HG03575 (cell line): ENCODE measurements around the gene FOXL2.
A peak's percentile ranks its signal among the peaks of the same experiment; 100 is the strongest.
"Not testable (repeated sequence)": the region's sequence is repeated elsewhere in the genome, so short reads cannot be mapped to it uniquely, and the experiment has no call there.

Experiments
- ATAC-seq: cut with Tn5 transposase; IDR thresholded peaks from one replicate; pipeline ENCODE4 v1.9.1; 2021; ENCODE audit not compliant: unreplicated experiment, insufficient number of reproducible peaks, low FRiP score; ENCODE audit errors: extremely low read depth

FOXL2 gene

GRCh38 chr3:138935863-138936740 lies 10.8 kb downstream of the FOXL2 start:
- ATAC-seq: no peak

GRCh38 chr3:138935505-138935862 lies 11.5 kb downstream of the FOXL2 start:
- no peak for ATAC-seq

- no peak for ATAC-seq
These were observed 12.8 kb downstream of the FOXL2 start for GRCh38 chr3:138933981-138934691.

GRCh38 chr3:138933068-138933668 lies 13.8 kb downstream of the FOXL2 start:
- no peak for ATAC-seq

GRCh38 chr3:138928727-138929372 lies 18.1 kb downstream of the FOXL2 start:
- ATAC-seq: no peak

- ATAC-seq: peak; percentile 67
These were observed 23.4 kb downstream of the FOXL2 start for GRCh38 chr3:138923531-138923994.

- ATAC-seq: not testable (repeated sequence)
These were observed 24.5 kb downstream of the FOXL2 start for GRCh38 chr3:138922400-138922799.

- no peak for ATAC-seq
These were observed 25.3 kb downstream of the FOXL2 start for GRCh38 chr3:138921316-138922292.

- ATAC-seq: no peak
These were observed 27.6 kb downstream of the FOXL2 start for GRCh38 chr3:138919325-138919724.

GRCh38 chr3:138916824-138917223 lies 30.1 kb downstream of the FOXL2 start:
- ATAC-seq: no peak

GRCh38 chr3:138915503-138916498 lies 31.1 kb downstream of the FOXL2 start:
- peak; percentile 38 for ATAC-seq

GRCh38 chr3:138914870-138915502 lies 32.0 kb downstream of the FOXL2 start:
- no peak for ATAC-seq

- ATAC-seq: no peak
These were observed 33.2 kb downstream of the FOXL2 start for GRCh38 chr3:138913766-138914165.

- no peak for ATAC-seq
These were observed 34.7 kb downstream of the FOXL2 start for GRCh38 chr3:138912237-138912636.

GRCh38 chr3:138911621-138912020 lies 35.3 kb downstream of the FOXL2 start:
- no peak for ATAC-seq

- no peak for ATAC-seq
These were observed 37.0 kb downstream of the FOXL2 start for GRCh38 chr3:138909904-138910303.

GRCh38 chr3:138908846-138909245 lies 38.1 kb downstream of the FOXL2 start:
- no peak for ATAC-seq
